Mesothelial cell of epicardium (in vitro differentiated cells): ENCODE results near the gene BACE2. TPM values are rescaled to one million over a fixed set of nuclear protein-coding genes. Genes with fewer than 3 reads are reported as not detected.

ENCODE experiments used
- DNase-seq, 2 experiments: peaks; one replicate each; pipeline ENCODE4 v3.0.0; 2021; ENCODE audit warnings: low spot score in 2 of 2; ENCODE audit not compliant: unreplicated experiment in 2 of 2
- H3K27ac Mint-ChIP-seq: 2 replicates; pipeline ENCODE4 v1.8.0; 2021; ENCODE audit warnings: mixed read lengths
- H3K27me3 Mint-ChIP-seq: 2 replicates; pipeline ENCODE4 v1.8.0; 2021; ENCODE audit warnings: low read depth, mixed read lengths
- H3K36me3 Mint-ChIP-seq: 2 replicates; pipeline ENCODE4 v1.8.0; 2021; ENCODE audit warnings: mixed read lengths
- H3K4me1 Mint-ChIP-seq: 2 replicates; pipeline ENCODE4 v1.8.0; 2021; ENCODE audit warnings: mixed read lengths
- H3K4me3 Mint-ChIP-seq: 2 replicates; pipeline ENCODE4 v1.8.0; 2021; ENCODE audit warnings: mild to moderate bottlenecking, moderate library complexity, mixed read lengths
- H3K9me3 Mint-ChIP-seq: 2 replicates; pipeline ENCODE4 v1.8.0; 2021; ENCODE audit warnings: mixed read lengths
- CTCF ChIP-seq: fragments of 200-600 bp; sonication (generic); IDR thresholded peaks from one replicate; pipeline ENCODE4 v1.5.0; 2021; ENCODE audit warnings: antibody characterized with exemption; ENCODE audit not compliant: unreplicated experiment
- total RNA-seq: library from RNA; stranded (reverse); gene quantifications from 3 replicates; pipeline ENCODE4 v1.2.1, GENCODE V29; 2021

The BACE2 gene
- total RNA-seq, 1 donor from 2014 or later, result 31.3 TPM

- peak in 1 of 2 experiments; percentile 53 for DNase-seq
- peaks cover 3% of the 10 kb centered on the region for H3K4me1 Mint-ChIP-seq
- H3K9me3 Mint-ChIP-seq, result no peaks in the 10 kb centered on the region
- H3K36me3 Mint-ChIP-seq, result no peaks in the 10 kb centered on the region
- peaks cover 50% of the 10 kb centered on the region for H3K27me3 Mint-ChIP-seq
- H3K4me3 Mint-ChIP-seq, result peak within 1 kb of the TSS; percentile 67
- TF ChIP-seq CTCF, result no peak
- no peak within 1 kb of the TSS for H3K27ac Mint-ChIP-seq
Measured at GRCh38 chr21:41316200-41317062, 148.5 kb downstream of the BACE2 start, which contains the start of gene FAM3B. TSS of gene FAM3B (plus strand) at chr21:41316801. CDS start at chr21:41316880, 79 bp downstream.

GRCh38 chr21:41317063-41317392 is 149.1 kb downstream of the BACE2 start:
- TF ChIP-seq CTCF, result no peak
- no peaks in the 10 kb centered on the region for H3K36me3 Mint-ChIP-seq
- DNase-seq, result no peak
- H3K27ac Mint-ChIP-seq, result no peak overlapping the region
- H3K4me1 Mint-ChIP-seq, result peaks cover 3% of the 10 kb centered on the region
- peaks cover 46% of the 10 kb centered on the region for H3K27me3 Mint-ChIP-seq
- peak overlapping the region; percentile 67 for H3K4me3 Mint-ChIP-seq
- H3K9me3 Mint-ChIP-seq, result no peaks in the 10 kb centered on the region

GRCh38 chr21:41317458-41317857 is 149.5 kb downstream of the BACE2 start:
- Mint-ChIP-seq H3K9me3 (no peaks in the 10 kb centered on the region), H3K27me3 (peaks cover 46% of the 10 kb centered on the region), H3K27ac (no peak overlapping the region), H3K4me3 (peak overlapping the region; percentile 67), H3K36me3 (no peaks in the 10 kb centered on the region), H3K4me1 (peaks cover 3% of the 10 kb centered on the region)
- TF ChIP-seq CTCF, result no peak
- no peak for DNase-seq

GRCh38 chr21:41318218-41318617 is 150.3 kb downstream of the BACE2 start:
- Mint-ChIP-seq H3K36me3 (no peaks in the 10 kb centered on the region), H3K27me3 (peaks cover 44% of the 10 kb centered on the region), H3K4me3 (peak overlapping the region; percentile 67), H3K4me1 (peaks cover 3% of the 10 kb centered on the region), H3K9me3 (no peaks in the 10 kb centered on the region), H3K27ac (no peak overlapping the region)
- no peak for DNase-seq
- TF ChIP-seq CTCF, result no peak

- H3K4me1 Mint-ChIP-seq, result peaks cover 3% of the 10 kb centered on the region
- no peaks in the 10 kb centered on the region for H3K36me3 Mint-ChIP-seq
- H3K27me3 Mint-ChIP-seq, result peaks cover 44% of the 10 kb centered on the region
- DNase-seq, result no peak
- TF ChIP-seq CTCF, result no peak
- H3K4me3 Mint-ChIP-seq, result no peak overlapping the region
- no peaks in the 10 kb centered on the region for H3K9me3 Mint-ChIP-seq
- H3K27ac Mint-ChIP-seq, result no peak overlapping the region
Measured at GRCh38 chr21:41319273-41319672, 151.3 kb downstream of the BACE2 start.
